GM21390 (cell line): ENCODE measurements around the gene ABCB7.
"Not testable (repeated sequence)": the region's sequence is repeated elsewhere in the genome, so short reads cannot be mapped to it uniquely, and the experiment has no call there.

Experiments used
- ATAC-seq: cut with Tn5 transposase; IDR thresholded peaks from one replicate; pipeline ENCODE4 v1.9.1; 2021; ENCODE audit not compliant: unreplicated experiment

Gene ABCB7

GRCh38 chrX:75106772-75107171 is 49.3 kb downstream of the ABCB7 start:
- ATAC-seq: no peak

- ATAC-seq: no peak
Observed at GRCh38 chrX:75096331-75096730, 59.8 kb downstream of the ABCB7 start.

- no peak for ATAC-seq
Observed at GRCh38 chrX:75086731-75087195, 69.3 kb downstream of the ABCB7 start.

GRCh38 chrX:75084757-75085156 is 71.3 kb downstream of the ABCB7 start:
- ATAC-seq: no peak

- no peak for ATAC-seq
Observed at GRCh38 chrX:75076429-75076828, 79.7 kb downstream of the ABCB7 start.

GRCh38 chrX:75074475-75074874 is 81.6 kb downstream of the ABCB7 start:
- ATAC-seq: no peak

GRCh38 chrX:75071334-75071733 is 84.7 kb downstream of the ABCB7 start:
- ATAC-seq: no peak

GRCh38 chrX:75067931-75068330 is 88.2 kb downstream of the ABCB7 start:
- ATAC-seq: no peak

GRCh38 chrX:75061701-75062100 is 94.4 kb downstream of the ABCB7 start:
- ATAC-seq: no peak

GRCh38 chrX:75051047-75051446 is 105.0 kb downstream of the ABCB7 start:
- ATAC-seq: no peak

- ATAC-seq: no peak
Observed at GRCh38 chrX:75045369-75045768, 110.7 kb downstream of the ABCB7 start.

GRCh38 chrX:75044142-75044541 is 111.9 kb downstream of the ABCB7 start:
- ATAC-seq: not testable (repeated sequence)

GRCh38 chrX:75038925-75039324 is 117.2 kb downstream of the ABCB7 start:
- no peak for ATAC-seq
